ENCODE measurements around the gene TAAR2. TPM values are rescaled to one million over a fixed set of nuclear protein-coding genes. Genes with fewer than 3 reads are reported as not detected.
"Not testable (repeated sequence)": the region's sequence is repeated elsewhere in the genome, so short reads cannot be mapped to it uniquely, and the experiment has no call there.

TAAR2 gene
- total RNA-seq = not detected

DNA sequence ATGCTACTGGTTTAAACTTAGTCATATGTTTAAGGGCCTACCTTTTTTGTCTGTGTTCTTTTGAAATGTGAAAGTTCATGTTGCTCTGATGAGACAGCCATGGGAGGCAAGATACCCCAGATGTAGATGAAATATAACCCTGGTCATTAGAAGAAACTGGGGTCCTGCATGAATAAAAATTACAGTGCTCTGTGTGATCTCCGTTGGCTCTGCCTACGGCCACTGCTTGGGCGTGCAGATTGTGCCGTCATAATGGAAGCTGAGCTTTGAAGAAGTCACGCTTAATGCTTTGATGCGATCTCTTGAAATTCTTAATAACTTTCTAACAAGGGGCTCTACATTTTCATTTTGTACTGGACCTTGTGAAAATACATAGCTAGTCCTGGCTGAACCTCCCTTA, at the start of gene TAAR2:
TSS of gene TAAR2 (minus strand) at position 101 of the 400 bp plus-strand sequence. CDS start at position 101, 0 bp downstream.
- intact Hi-C loops (cut with DNase I) = no loop called here
- DNase-seq (ENCODE audit: low spot score) = no peak
- ATAC-seq = no peak

DNA sequence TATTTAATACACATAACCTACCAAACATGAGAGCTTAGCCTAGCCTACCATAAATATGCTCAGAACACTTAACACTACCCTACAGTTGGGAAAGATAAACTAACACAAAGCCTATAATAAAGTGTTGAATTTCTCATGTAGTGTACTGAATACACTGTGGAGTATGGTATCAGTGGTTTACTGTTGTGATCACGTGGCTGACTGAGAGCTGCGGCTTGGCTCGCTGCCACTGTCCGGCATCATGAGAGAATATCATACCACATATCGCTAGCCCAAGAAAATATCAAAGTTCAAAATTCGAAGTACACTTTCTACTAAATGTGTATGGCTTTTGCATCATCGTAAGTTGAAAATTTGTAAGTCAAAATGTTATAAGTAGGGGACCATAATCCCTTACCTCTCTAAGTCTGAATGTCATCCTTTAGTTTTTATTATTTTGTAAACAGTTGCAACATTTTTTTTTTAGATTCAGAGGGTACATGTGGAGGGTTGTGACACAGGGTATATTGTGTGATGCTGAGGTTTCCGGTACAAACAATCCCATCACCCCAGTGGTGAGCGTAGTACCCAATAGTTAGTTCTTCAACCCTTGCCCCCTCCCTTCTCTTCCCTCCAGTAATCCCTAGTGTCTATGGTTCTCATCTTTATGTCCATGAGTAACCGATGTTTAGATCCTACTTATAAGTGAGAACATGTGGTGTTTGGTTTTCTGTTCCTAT, 49.5 kb upstream of the TAAR2 start:
- no peak for ATAC-seq
- intact Hi-C loops (cut with DNase I) = no loop called here
- DNase-seq (ENCODE audit: low spot score) = no peak

- no peak for ATAC-seq
- intact Hi-C loops (cut with DNase I) = no loop called here
- DNase-seq (ENCODE audit: low spot score) = no peak
These were observed 47.2 kb upstream of the TAAR2 start for GRCh38 chr6:132671295-132671694.

- DNase-seq (ENCODE audit: low spot score) (no peak), ATAC-seq (peak; percentile 59)
- intact Hi-C loops (cut with DNase I) = no loop called here
These were observed 45.7 kb upstream of the TAAR2 start for GRCh38 chr6:132669690-132670291.

GRCh38 chr6:132666118-132666517, 42.0 kb upstream of the TAAR2 start:
- intact Hi-C loops (cut with DNase I) = no loop called here
- DNase-seq (ENCODE audit: low spot score) (no peak), ATAC-seq (no peak)

GRCh38 chr6:132664309-132665034, 40.4 kb upstream of the TAAR2 start:
- intact Hi-C loops (cut with DNase I) = no loop called here
- ATAC-seq = no peak
- DNase-seq (ENCODE audit: low spot score) = no peak

DNA sequence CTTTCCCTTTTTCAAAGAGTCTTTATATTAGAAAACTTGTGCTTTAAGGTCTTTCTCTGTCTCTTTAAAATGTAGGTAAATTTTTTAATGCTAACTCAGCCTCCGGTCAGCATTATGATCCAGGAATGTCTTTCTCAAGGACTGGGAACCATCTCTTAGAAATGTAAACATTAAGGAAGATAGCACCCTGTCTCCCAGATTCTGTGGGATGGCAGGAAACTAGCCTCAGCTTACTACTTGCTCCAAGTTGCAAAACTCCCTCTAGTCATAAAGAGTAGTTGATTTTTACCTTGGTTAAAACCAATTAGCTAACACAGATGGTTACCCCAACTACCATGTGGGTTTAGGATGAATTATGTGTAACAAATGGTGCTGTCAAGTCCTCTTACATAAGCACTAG, 39.6 kb upstream of the TAAR2 start:
- ATAC-seq (no peak), DNase-seq (ENCODE audit: low spot score) (no peak)
- intact Hi-C loops (cut with DNase I) = no loop called here

DNA sequence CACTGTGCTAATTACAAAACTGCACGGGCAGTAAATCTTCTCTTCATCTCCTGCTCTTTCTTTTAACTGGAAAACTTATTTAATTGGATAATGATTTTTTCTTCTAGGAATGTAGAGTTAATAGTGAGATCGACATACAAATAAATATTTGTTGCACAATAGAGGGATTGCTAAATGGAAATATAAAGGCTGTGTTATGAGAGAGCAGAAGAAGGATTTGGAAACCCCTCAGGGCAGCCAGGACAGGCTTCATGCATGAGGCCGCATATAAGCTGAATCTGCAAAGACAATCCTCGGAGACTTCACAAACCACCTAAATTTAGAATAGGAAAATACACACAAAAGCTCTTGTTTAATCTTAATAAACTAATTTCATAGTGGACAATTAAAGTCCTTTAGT, 37.8 kb upstream of the TAAR2 start:
- intact Hi-C loops (cut with DNase I) = no loop called here

DNA sequence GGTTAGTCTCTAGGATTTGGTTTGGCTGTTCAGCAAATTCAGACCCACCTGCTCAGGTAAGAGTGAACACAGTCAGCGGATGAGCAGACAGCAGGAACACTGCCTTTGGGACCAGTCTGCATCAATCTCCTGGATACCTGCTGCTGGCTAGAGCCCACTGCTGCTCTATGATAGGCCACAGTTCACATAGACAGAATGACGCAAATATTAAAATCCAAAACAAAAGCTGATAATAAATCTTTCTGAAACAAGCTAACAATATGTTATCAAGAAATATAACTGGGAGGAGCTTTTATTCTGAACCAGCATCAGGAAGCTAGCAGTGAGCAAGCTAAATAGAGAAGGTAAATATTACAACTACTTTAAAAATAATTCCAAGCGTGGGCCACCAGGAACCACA, 35.0 kb upstream of the TAAR2 start, which contains the start of gene TAAR1:
TSS of gene TAAR1 (minus strand) at position 101 of the 400 bp plus-strand sequence. CDS start 13,179 bp downstream, outside the sequence.
- no peak for DNase-seq (ENCODE audit: low spot score)
- no peak for ATAC-seq
- intact Hi-C loops (cut with DNase I) = no loop called here

More for the DNA sequence above, 37.8 kb upstream of the TAAR2 start:
- ATAC-seq (no peak), DNase-seq (ENCODE audit: low spot score) (no peak)

DNA sequence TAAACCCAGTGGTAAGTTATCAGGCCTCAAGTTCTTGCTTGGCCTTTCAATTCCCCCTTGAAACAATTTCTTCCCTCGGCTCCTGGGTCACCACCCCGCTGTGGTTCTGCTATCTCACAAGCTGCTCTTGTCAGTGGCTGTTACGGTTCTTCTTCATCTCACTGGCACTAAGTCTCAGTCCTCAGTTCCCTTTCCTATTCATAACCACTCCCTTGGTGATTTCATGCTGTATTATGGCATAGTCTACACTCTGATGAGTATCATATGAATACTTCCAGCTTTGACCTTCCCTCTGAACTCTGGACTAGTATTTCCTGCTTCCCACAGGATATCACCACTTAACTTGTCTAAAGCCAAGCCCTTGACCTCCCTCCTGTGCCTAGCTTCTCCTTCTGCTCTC, 27.0 kb upstream of the TAAR2 start:
- intact Hi-C loops (cut with DNase I) = no loop called here
- ATAC-seq (no peak), DNase-seq (ENCODE audit: low spot score) (no peak)

GRCh38 chr6:132650429-132650828, 26.4 kb upstream of the TAAR2 start:
- intact Hi-C loops (cut with DNase I) = no loop called here
- no peak for DNase-seq (ENCODE audit: low spot score)
- ATAC-seq = no peak

DNA sequence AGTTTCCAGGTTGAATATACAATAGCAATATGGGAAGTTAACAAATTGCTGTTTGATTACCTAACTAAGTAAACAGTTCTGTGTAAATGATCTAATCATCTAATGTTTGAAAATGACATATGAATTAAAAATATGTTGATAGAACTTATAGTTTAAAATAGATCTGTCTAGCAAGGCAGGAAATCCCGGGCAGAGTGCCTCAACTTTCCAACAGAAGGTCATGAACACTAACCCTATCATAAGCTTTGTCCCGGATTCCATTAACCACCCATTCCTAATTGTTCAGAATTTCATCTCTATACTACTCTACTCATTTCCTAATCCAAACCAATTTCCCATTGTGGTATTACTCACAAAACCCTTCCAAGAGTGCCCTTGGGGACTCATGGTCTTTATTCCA, 24.8 kb upstream of the TAAR2 start:
- intact Hi-C loops (cut with DNase I) = no loop called here
- no peak for DNase-seq (ENCODE audit: low spot score)
- no peak for ATAC-seq

GRCh38 chr6:132648356-132648755, 24.3 kb upstream of the TAAR2 start:
- ATAC-seq (no peak), DNase-seq (ENCODE audit: low spot score) (no peak)
- intact Hi-C loops (cut with DNase I) = no loop called here

DNA sequence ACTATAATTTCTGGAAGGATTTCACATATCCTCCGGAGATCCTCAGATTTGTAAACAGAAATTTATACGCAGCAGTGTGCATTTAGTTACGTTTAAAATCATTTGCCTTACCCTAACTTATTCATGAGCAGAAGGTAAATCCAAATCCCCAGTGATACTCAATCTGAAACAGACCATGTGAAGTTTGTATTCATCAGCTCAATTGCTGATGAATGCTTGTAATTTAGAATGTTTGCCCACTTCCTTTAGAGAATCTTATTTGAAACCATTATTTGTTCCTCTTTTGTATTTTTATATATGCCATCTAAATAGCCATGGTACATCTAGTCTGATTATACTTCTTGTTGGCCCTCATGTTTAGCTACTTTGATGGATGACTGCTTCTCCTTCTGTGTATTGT, 19.5 kb upstream of the TAAR2 start:
- DNase-seq (ENCODE audit: low spot score) = no peak
- no peak for ATAC-seq
- intact Hi-C loops (cut with DNase I) = no loop called here

DNA sequence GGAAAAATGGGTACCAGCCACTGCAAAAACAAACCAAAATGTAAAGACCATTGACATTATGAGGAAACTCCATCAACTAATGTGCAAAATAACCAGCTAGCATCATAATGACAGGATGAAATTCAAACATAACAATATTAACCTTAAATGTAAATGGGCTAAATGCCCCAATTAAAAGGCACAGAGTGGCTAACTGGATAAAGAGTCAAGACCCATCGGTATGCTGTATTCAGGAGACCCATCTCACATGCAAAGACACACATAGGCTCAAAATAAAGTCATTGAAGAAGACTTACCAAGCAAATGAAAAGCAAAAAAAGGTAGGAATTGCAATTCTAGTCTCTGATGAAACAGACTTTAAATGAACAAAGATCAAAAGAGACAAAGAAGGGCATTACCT, 13.1 kb upstream of the TAAR2 start:
- DNase-seq (ENCODE audit: low spot score); ATAC-seq; intact Hi-C loops (cut with DNase I): not testable (repeated sequence)

DNA sequence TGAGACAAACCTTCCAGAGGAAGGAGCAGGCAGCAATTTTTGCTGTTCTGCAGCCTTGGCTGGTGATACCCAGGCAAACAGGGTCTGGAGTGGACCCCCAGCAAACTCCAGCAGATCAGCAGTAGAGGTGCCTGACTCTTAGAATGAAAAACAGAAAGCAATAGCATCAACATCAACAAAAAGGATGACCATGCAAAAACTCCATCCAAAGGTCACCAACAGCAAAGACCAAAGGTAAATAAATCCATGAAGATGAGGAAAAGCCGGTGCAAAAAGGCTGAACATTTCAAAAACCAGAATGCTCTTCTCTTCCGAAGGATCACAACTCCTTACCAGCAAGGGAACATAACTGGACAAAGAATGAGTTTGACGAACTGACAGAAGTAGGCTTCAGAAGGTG, 11.8 kb upstream of the TAAR2 start:
- DNase-seq (ENCODE audit: low spot score); intact Hi-C loops (cut with DNase I); ATAC-seq: not testable (repeated sequence)

DNA sequence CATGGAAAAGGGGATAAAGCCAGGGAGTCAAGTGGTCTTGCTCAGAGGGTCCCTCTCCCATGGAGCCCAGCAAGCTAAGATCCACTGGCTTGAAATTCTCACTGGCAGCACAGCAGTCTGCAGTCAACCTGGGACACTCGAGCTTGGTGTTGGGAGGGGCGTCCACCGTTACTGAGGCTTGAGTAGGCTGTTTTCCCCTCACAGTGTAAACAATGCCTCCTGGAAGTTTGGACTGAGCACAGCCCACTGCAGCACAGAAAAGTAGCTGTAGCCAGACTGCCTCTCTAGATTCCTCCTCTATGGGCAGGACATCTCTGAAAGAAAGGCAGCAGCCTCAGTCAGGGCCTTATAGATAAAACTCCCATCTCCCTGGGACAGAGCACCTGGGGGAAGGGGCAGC, 11.2 kb upstream of the TAAR2 start:
- DNase-seq (ENCODE audit: low spot score); ATAC-seq; intact Hi-C loops (cut with DNase I): not testable (repeated sequence)

DNA sequence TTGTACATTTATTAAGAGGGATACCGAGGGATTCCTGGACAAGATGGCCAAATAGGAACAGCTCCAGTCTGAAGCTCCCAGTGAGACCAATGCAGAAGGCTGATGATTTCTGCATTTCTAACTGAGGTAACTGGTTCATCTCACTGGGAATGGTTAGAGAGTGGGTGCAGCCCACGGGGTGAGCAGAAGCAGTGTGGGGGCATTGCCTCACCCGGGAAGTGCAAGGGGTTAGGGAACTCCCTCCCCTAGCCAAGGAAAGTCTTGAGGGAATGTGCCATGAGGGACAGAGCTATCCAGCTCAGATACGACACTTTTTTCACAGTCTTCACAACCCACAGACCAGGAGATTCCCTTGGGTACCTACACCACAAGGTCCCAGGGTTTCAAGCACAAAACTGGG, 10.7 kb upstream of the TAAR2 start:
- intact Hi-C loops (cut with DNase I) = no loop called here
- ATAC-seq = no peak
- no peak for DNase-seq (ENCODE audit: low spot score)

DNA sequence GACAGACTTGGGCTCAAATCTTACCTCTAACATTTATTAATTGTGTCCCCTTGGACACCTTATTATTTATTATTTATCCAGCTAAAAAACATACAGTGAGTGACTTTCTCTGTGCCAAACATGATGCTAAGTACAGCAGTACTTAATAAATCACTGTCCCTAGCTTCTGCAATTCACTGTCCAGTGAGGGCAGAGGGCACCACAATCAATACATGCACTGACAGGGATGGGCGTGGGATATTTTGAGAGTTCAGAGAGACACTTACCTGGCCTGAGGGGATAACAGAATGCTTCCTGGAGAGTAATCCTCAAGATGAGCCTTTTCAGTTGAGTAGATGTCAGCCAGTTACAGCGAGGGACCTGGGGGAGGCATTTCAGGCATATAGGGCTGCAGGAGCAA, 9.3 kb upstream of the TAAR2 start:
- intact Hi-C loops (cut with DNase I) = no loop called here
- no peak for DNase-seq (ENCODE audit: low spot score)
- no peak for ATAC-seq
